B cell (primary cell): ENCODE data around the gene TTLL11. TPM values are rescaled to one million over a fixed set of nuclear protein-coding genes. Genes with fewer than 3 reads are reported as not detected.

Experiments
- ATAC-seq: fragments of 200-7000 bp; cut with Tn5 transposase; one replicate; pipeline ENCODE4 v1.10.0; 2021; ENCODE audit warnings: low read depth, mild to moderate bottlenecking, moderate number of reproducible peaks, moderate library complexity
- CTCF ChIA-PET: fragments of 350-600 bp; sonication (Branson Sonifier 250); formaldehyde crosslinking; loops from one replicate; lab custom pipeline; 2021; ENCODE audit warnings: antibody characterized with exemption, inconsistent platforms; lab: Charles Lee
- POLR2A ChIA-PET: fragments of 350-600 bp; sonication (Branson Sonifier 250); formaldehyde crosslinking; loops from one replicate; lab custom pipeline; 2021; ENCODE audit warnings: antibody characterized with exemption; lab: Charles Lee
- DNase-seq: peaks from one replicate; pipeline ENCODE4 v3.0.0; 2013
- H2AFZ ChIP-seq: 2 replicates; pipeline ENCODE4 v1.6.1; 2012; ENCODE audit warnings: mild to moderate bottlenecking, low read depth, low read length; ENCODE audit not compliant: insufficient read depth, poor library complexity, severe bottlenecking
- H3K27ac ChIP-seq, 2 donors: 1 replicate in 1 of 2; 2 replicates in 1 of 2; pipeline ENCODE4 v1.5.1; 2012 to 2013; ENCODE audit warnings: low read length in 2 of 2, mild to moderate bottlenecking in 2 of 2, moderate library complexity in 1 of 2
- H3K27me3 ChIP-seq, 4 experiments: fragments of 200-600 bp in 1 of 4; sonication (generic) in 1 of 4; replicated peaks in 1 of 4; 1 replicate in 2 of 4; 2 replicates in 2 of 4; pipeline versions ENCODE4 v1.6.1 to v1.7.0; 2013 to 2016; ENCODE audit warnings: low read length in 3 of 4, mild to moderate bottlenecking in 2 of 4, mixed read lengths in 1 of 4, moderate library complexity in 1 of 4; ENCODE audit not compliant: insufficient read depth in 4 of 4, control insufficient read depth in 3 of 4; ENCODE audit errors: control extremely low read depth in 1 of 4
- H3K36me3 ChIP-seq, 2 experiments: replicated peaks in 1 of 2; 1 replicate in 1 of 2; 2 replicates in 1 of 2; pipeline versions ENCODE4 v1.6.1 to v1.7.1; 2013; ENCODE audit warnings: low read length in 1 of 2; ENCODE audit not compliant: insufficient read depth in 2 of 2, control insufficient read depth in 1 of 2; ENCODE audit errors: control extremely low read depth in 1 of 2, extremely low read depth in 1 of 2
- H3K4me1 ChIP-seq, 2 donors: fragments of 200-600 bp in 1 of 2; sonication (generic) in 1 of 2; 1 replicate in 1 of 2; 2 replicates in 1 of 2; pipeline versions ENCODE4 v1.5.1 to v1.6.1; 2013 to 2017; ENCODE audit warnings: low read length in 2 of 2; ENCODE audit not compliant: control insufficient read depth in 2 of 2, insufficient read depth in 2 of 2
- H3K4me2 ChIP-seq: replicated peaks from 2 replicates; pipeline ENCODE3; 2012; ENCODE audit warnings: mild to moderate bottlenecking, low read depth, low read length; ENCODE audit not compliant: poor library complexity, severe bottlenecking
- H3K4me3 ChIP-seq, 5 experiments: fragments of 200-600 bp in 1 of 5; sonication (generic) in 1 of 5; 1 replicate in 3 of 5; 2 replicates in 2 of 5; pipeline versions ENCODE4 v1.5.1 to v1.7.0; 2011 to 2016; ENCODE audit warnings: low read length in 4 of 5, mild to moderate bottlenecking in 4 of 5, low read depth in 2 of 5, control low read depth in 1 of 5, moderate library complexity in 1 of 5; ENCODE audit not compliant: insufficient read depth in 1 of 5; ENCODE audit errors: control extremely low read depth in 1 of 5, extremely low read depth in 1 of 5
- H3K79me2 ChIP-seq: fragments of 200-600 bp; sonication (generic); one replicate; pipeline ENCODE4 v1.6.0; 2016; ENCODE audit warnings: low read length; ENCODE audit not compliant: control insufficient read depth, insufficient read depth
- H3K9ac ChIP-seq: fragments of 200-600 bp; sonication (generic); 2 replicates; pipeline ENCODE4 v1.6.1; 2017; ENCODE audit warnings: mild to moderate bottlenecking, low read length, moderate library complexity
- H3K9me3 ChIP-seq, 3 donors: one replicate each; pipeline versions ENCODE4 v1.6.1 to v1.7.1; 2013; ENCODE audit warnings: low read length in 2 of 3; ENCODE audit not compliant: control insufficient read depth in 2 of 3, insufficient read depth in 1 of 3; ENCODE audit errors: control extremely low read depth in 1 of 3
- H4K20me1 ChIP-seq: 2 replicates; pipeline ENCODE4 v1.6.0; 2012; ENCODE audit warnings: mild to moderate bottlenecking, low read length; ENCODE audit not compliant: insufficient read depth, control insufficient read depth, poor library complexity, severe bottlenecking
- H3K27ac Mint-ChIP-seq: one replicate; pipeline ENCODE4 v1.8.0; 2021; ENCODE audit warnings: mixed read lengths
- H3K27me3 Mint-ChIP-seq: one replicate; pipeline ENCODE4 v1.8.0; 2021; ENCODE audit warnings: mixed read lengths
- H3K4me1 Mint-ChIP-seq: one replicate; pipeline ENCODE4 v1.8.0; 2021; ENCODE audit warnings: mixed read lengths
- H3K4me3 Mint-ChIP-seq: one replicate; pipeline ENCODE4 v1.8.0; 2021; ENCODE audit warnings: mixed read lengths
- H3K9me3 Mint-ChIP-seq: one replicate; pipeline ENCODE4 v1.8.0; 2022; ENCODE audit warnings: mixed read lengths; ENCODE audit not compliant: insufficient read depth
- CTCF ChIP-seq: fragments of 200-600 bp; IDR thresholded peaks from one replicate; pipeline ENCODE4 v1.8.0; 2022; ENCODE audit warnings: antibody characterized with exemption, mild to moderate bottlenecking
- EZH2 ChIP-seq: IDR thresholded peaks from 2 replicates; pipeline ENCODE4 v1.6.1; 2012; ENCODE audit warnings: borderline replicate concordance, low read depth, mild to moderate bottlenecking, moderate library complexity, low read length; ENCODE audit not compliant: insufficient read depth, poor library complexity, severe bottlenecking
- WGBS: methylation state at CpG from one replicate; pipeline ENCODE4 v1.1.5; 2013; ENCODE audit warnings: missing lambda C conversion rate; ENCODE audit not compliant: insufficient coverage; 5-methylcytosine and 5-hydroxymethylcytosine counted together
- intact Hi-C: fragments of 100-400 bp; cut with micrococcal nuclease; formaldehyde crosslinking; loops from one replicate; pipeline ENCODE4 v1.10.0; 2022
- polyA plus RNA-seq: library from polyadenylated mRNA; depleted of rRNA; stranded (reverse); fragments of >200 nt; gene quantifications from 2 replicates; pipeline ENCODE4 v1.2.3, GENCODE V29; 2012
- total RNA-seq, 2 donors: library from RNA; stranded (reverse); fragments of 120-200 nt in 1 of 2; gene quantifications; 1 replicate in 1 of 2; 2 replicates in 1 of 2; pipeline versions ENCODE4 v1.2.3 to v1.2.4, GENCODE V29; 2013 to 2022

TTLL11 gene
- total and polyA plus RNA-seq, 2 donors (not counting 1 experiment from before 2014, with no cell fraction given), result 3.6 to 3.8 TPM

GRCh38 chr9:121776001-121776738 is 316.9 kb downstream of the TTLL11 start:
- WGBS, result 89% methylated on average over 18 of the region's 23 CpGs
- DNase-seq, result no peak
- POLR2A ChIA-PET, result no interaction called here

More at GRCh38 chr9:121776001-121776738, 316.9 kb downstream of the TTLL11 start:
- Histone ChIP-seq H3K4me1 (no peaks in the 10 kb centered on the region), H3K79me2 (no peaks in the 10 kb centered on the region), H3K9me3 (peaks cover 0 to 5% (median 0%) of the 10 kb centered on the region in 3 donors), H3K27ac (no peak overlapping the region), H3K27me3 (no peaks in the 10 kb centered on the region), H3K4me2 (no peak overlapping the region), H3K4me3 (no peak overlapping the region), H2AFZ (no peak overlapping the region), H3K9ac (no peak overlapping the region), H4K20me1 (no peaks in the 10 kb centered on the region), H3K36me3 (no peaks in the 10 kb centered on the region)
- CTCF ChIA-PET, result no interaction called here
- intact Hi-C loops, result no loop called here
- Mint-ChIP-seq H3K27me3 (no peaks in the 10 kb centered on the region), H3K4me1 (peaks cover 4% of the 10 kb centered on the region), H3K4me3 (no peak overlapping the region), H3K27ac (no peak overlapping the region), H3K9me3 (no peaks in the 10 kb centered on the region)
- no peak for TF ChIP-seq EZH2
- TF ChIP-seq CTCF, result no peak
- ATAC-seq, result no peak
